ENCODE data around the gene CBLN1. TPM values are rescaled to one million over a fixed set of nuclear protein-coding genes. Genes with fewer than 3 reads are reported as not detected.

The CBLN1 gene
- total RNA-seq, 1 experiment from 2014 or later, result not detected

Other genes starting within 250 kb of the CBLN1 start
- gene C16orf78, start 92.0 kb upstream of the CBLN1 start, total RNA-seq (2021; ENCODE audit: unreplicated experiment), result not detected